ENCODE measurements around the gene NR6A1.

- TF ChIP-seq POLR2A (IDR thresholded peaks at IDR 0.05; ENCODE audit: low read length) (no peak), GATA1 (IDR thresholded peaks at IDR 0.05; ENCODE audit: low read depth, low read length) (no peak)
These were observed 53.5 kb downstream of the NR6A1 start for GRCh38 chr9:124717597-124717996.
